ENCODE results near the gene CREM. TPM values are rescaled to one million over a fixed set of nuclear protein-coding genes. Genes with fewer than 3 reads are reported as not detected.
A peak's percentile ranks its signal among the peaks of the same experiment; 100 is the strongest.
"Not testable (repeated sequence)": the region's sequence is repeated elsewhere in the genome, so short reads cannot be mapped to it uniquely, and the experiment has no call there.

Gene CREM
- 45.6 and 48.0 TPM in 2 replicates for total RNA-seq (2014; rRNA removed; shearing (Covaris generic))

GRCh38 chr10:35126530-35127288, at the start of gene CREM:
CREM (plus strand) TSS chr10:35126846; CDS start chr10:35137836, 10,990 bp downstream.
- peak; percentile 71 for DNase-seq (ENCODE audit: low spot score)

GRCh38 chr10:35079265-35079664, 47.4 kb upstream of the CREM start:
- no peak for DNase-seq (ENCODE audit: low spot score)

GRCh38 chr10:35079763-35080162, 46.9 kb upstream of the CREM start:
- DNase-seq (ENCODE audit: low spot score), result no peak

- not testable (repeated sequence) for DNase-seq (ENCODE audit: low spot score)
These were observed 46.4 kb upstream of the CREM start for GRCh38 chr10:35080261-35080660.

GRCh38 chr10:35083242-35083641, 43.4 kb upstream of the CREM start:
- DNase-seq (ENCODE audit: low spot score), result no peak

GRCh38 chr10:35089611-35090161, 37.0 kb upstream of the CREM start:
- DNase-seq (ENCODE audit: low spot score), result no peak

- peak; percentile 77 for DNase-seq (ENCODE audit: low spot score)
These were observed 36.3 kb upstream of the CREM start, which contains the start of gene CUL2 for GRCh38 chr10:35090162-35090954. CUL2 (minus strand) TSS chr10:35090341; CDS start chr10:35071317, 19,024 bp downstream.

GRCh38 chr10:35091994-35092790, 34.5 kb upstream of the CREM start:
- no peak for DNase-seq (ENCODE audit: low spot score)

GRCh38 chr10:35092851-35093250, 33.8 kb upstream of the CREM start:
- no peak for DNase-seq (ENCODE audit: low spot score)

GRCh38 chr10:35096312-35096711, 30.3 kb upstream of the CREM start:
- no peak for DNase-seq (ENCODE audit: low spot score)

- DNase-seq (ENCODE audit: low spot score), result no peak
These were observed 29.1 kb upstream of the CREM start for GRCh38 chr10:35097510-35097909.

- DNase-seq (ENCODE audit: low spot score), result no peak
These were observed 22.8 kb upstream of the CREM start for GRCh38 chr10:35103882-35104281.

- no peak for DNase-seq (ENCODE audit: low spot score)
These were observed 14.1 kb upstream of the CREM start for GRCh38 chr10:35112571-35112970.

- DNase-seq (ENCODE audit: low spot score), result no peak
These were observed 7.3 kb upstream of the CREM start for GRCh38 chr10:35119378-35119777.

- DNase-seq (ENCODE audit: low spot score), result no peak
These were observed 2.1 kb upstream of the CREM start for GRCh38 chr10:35124540-35124939.

- DNase-seq (ENCODE audit: low spot score), result no peak
These were observed 550 bp upstream of the CREM start for GRCh38 chr10:35126062-35126529.

GRCh38 chr10:35127289-35127891, 744 bp downstream of the CREM start:
- no peak for DNase-seq (ENCODE audit: low spot score)

GRCh38 chr10:35129185-35129674, 2.6 kb downstream of the CREM start:
- DNase-seq (ENCODE audit: low spot score), result no peak

- no peak for DNase-seq (ENCODE audit: low spot score)
These were observed 4.0 kb downstream of the CREM start for GRCh38 chr10:35130663-35131062.

GRCh38 chr10:35132727-35133126, 6.1 kb downstream of the CREM start:
- DNase-seq (ENCODE audit: low spot score), result no peak

GRCh38 chr10:35133586-35133985, 6.9 kb downstream of the CREM start:
- DNase-seq (ENCODE audit: low spot score), result no peak

Data from H4 (cell line).